Stimulated activated CD8-positive, alpha-beta memory T cell treated with anti-CD3 and anti-CD28 coated beads, Interleukin-2, amount 100 ng/mL, for 1 hour (primary cell): ENCODE results near the gene RABIF.

Experiments used
- DNase-seq, 2 donors: peaks; one replicate each; pipeline ENCODE4 v3.0.0-alpha.2; 2020; ENCODE audit warnings: low read depth in 2 of 2

Gene RABIF

GRCh38 chr1:202873026-202873425, 15.9 kb downstream of the RABIF start:
- no peak for DNase-seq

- DNase-seq: no peak
These were observed 17.6 kb downstream of the RABIF start for GRCh38 chr1:202871367-202871766.

- DNase-seq: no peak
These were observed 26.0 kb downstream of the RABIF start for GRCh38 chr1:202862679-202863560.

GRCh38 chr1:202861420-202862132, 27.4 kb downstream of the RABIF start:
- DNase-seq: peak in 1 of 2 donors; percentile 10

- DNase-seq: no peak
These were observed 28.1 kb downstream of the RABIF start for GRCh38 chr1:202860744-202861419.

- DNase-seq: no peak
These were observed 30.0 kb downstream of the RABIF start for GRCh38 chr1:202858789-202859414.

- DNase-seq: no peak
These were observed 30.6 kb downstream of the RABIF start for GRCh38 chr1:202858331-202858730.

- no peak for DNase-seq
These were observed 31.8 kb downstream of the RABIF start for GRCh38 chr1:202857136-202857610.

- DNase-seq: no peak
These were observed 32.9 kb downstream of the RABIF start for GRCh38 chr1:202856014-202856413.

- no peak for DNase-seq
These were observed 34.2 kb downstream of the RABIF start for GRCh38 chr1:202854787-202855186.

- no peak for DNase-seq
These were observed 36.6 kb downstream of the RABIF start for GRCh38 chr1:202852163-202852904.

- DNase-seq: no peak
These were observed 38.2 kb downstream of the RABIF start for GRCh38 chr1:202850593-202851362.

GRCh38 chr1:202848191-202848542, 40.8 kb downstream of the RABIF start:
- no peak for DNase-seq

GRCh38 chr1:202844935-202845334, 44.0 kb downstream of the RABIF start:
- DNase-seq: no peak

GRCh38 chr1:202844259-202844658, 44.7 kb downstream of the RABIF start:
- no peak for DNase-seq

- no peak for DNase-seq
These were observed 45.9 kb downstream of the RABIF start for GRCh38 chr1:202843081-202843480.

- DNase-seq: no peak
These were observed 51.1 kb downstream of the RABIF start for GRCh38 chr1:202837746-202838262.

- no peak for DNase-seq
These were observed 52.1 kb downstream of the RABIF start for GRCh38 chr1:202836623-202837403.

- DNase-seq: no peak
These were observed 53.3 kb downstream of the RABIF start for GRCh38 chr1:202835548-202836072.
